Measurements from ENCODE around the gene NHSL2. TPM values are rescaled to one million over a fixed set of nuclear protein-coding genes. Genes with fewer than 3 reads are reported as not detected.
"Not testable (repeated sequence)": the region's sequence is repeated elsewhere in the genome, so short reads cannot be mapped to it uniquely, and the experiment has no call there.

NHSL2 gene
- 38.0 TPM for total RNA-seq

DNA sequence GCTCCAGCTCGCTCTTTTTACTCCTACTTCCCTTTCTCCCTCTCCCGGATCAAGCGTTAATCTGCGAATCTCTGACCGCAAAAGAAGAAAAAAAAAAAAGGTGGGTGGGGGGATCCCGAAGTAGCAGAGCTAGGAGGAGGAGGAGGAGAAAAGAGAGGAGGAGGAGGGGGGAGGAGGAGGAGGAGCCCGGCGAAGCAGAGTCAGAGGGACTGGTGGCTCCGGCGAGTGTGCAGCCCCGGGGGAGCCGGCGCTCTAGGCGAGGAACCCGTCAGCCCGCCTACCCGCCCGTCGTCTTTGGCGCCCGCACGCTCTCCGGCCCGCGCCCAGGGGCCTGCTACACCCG, at the start of gene NHSL2:
TSS of gene NHSL2 (plus strand) at position 203 of the 343 bp plus-strand sequence.
- ATAC-seq: peak; percentile 73
- intact Hi-C loops (cut with DNase I): no loop called here
- DNase-seq (ENCODE audit: low spot score): peak; percentile 67

GRCh38 chrX:71867680-71868079, 43.0 kb upstream of the NHSL2 start:
- ATAC-seq (no peak), DNase-seq (ENCODE audit: low spot score) (no peak)
- intact Hi-C loops (cut with DNase I): loop anchor here (2.0 kb wide), 1 partner anchor 69 kb away; no protein-coding TSS in a partner anchor

GRCh38 chrX:71869566-71869965, 41.1 kb upstream of the NHSL2 start:
- intact Hi-C loops (cut with DNase I); ATAC-seq; DNase-seq (ENCODE audit: low spot score): not testable (repeated sequence)

- intact Hi-C loops (cut with DNase I): no loop called here
- DNase-seq (ENCODE audit: low spot score): no peak
- no peak for ATAC-seq
Observed at GRCh38 chrX:71870208-71871098, 40.2 kb upstream of the NHSL2 start.

GRCh38 chrX:71871367-71871766, 39.3 kb upstream of the NHSL2 start:
- ATAC-seq (peak; percentile 54), DNase-seq (ENCODE audit: low spot score) (no peak)
- intact Hi-C loops (cut with DNase I): no loop called here

DNA sequence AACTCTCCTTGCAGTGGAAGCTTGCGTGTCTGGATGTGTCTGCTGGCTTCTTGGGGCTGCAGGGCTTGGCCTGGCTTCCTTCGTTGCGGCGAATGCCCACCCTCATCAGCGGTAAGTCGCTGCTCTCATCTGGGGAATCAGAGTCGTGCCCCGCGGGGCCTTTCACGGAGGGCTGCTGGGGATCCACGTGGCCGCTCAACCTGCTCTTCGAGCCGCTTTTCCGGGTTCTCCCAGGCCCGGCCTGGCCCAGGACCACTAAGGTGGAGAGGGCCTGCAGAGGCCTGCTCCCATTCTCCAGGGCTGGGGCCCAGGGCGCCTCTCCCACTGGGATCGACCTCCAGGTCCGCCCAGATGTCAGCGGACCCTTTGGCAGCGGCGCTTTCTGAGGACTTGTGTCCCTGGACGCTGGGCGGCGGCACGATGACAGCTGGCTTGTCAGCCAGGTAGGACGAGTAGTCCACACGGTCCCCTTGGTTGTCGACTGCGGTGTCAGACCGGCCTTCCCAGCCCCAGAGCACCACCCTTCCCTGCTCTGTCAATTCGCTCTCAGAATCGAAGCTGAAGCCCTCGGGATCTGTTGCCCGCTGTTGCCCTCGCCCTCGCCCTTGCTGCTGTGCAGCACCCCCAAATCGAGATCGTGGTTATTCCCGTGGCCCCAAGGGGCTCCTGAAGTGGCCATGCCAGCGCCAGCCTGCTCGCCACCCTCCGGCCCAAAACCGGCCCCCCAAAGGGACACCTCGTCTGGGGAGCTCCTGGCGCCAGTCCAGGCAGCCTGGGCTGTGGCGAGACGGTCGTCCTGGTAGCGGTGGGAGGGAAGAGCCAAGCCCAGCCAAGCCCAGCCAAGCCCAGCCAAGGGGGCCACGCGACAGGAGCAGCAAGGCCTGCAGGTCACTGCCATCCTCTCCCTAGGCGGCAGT, 37.8 kb upstream of the NHSL2 start:
- intact Hi-C loops (cut with DNase I): no loop called here
- ATAC-seq (peak; percentile 9), DNase-seq (ENCODE audit: low spot score) (no peak)

GRCh38 chrX:71873459-71873833, 37.2 kb upstream of the NHSL2 start:
- ATAC-seq (peak; percentile 11), DNase-seq (ENCODE audit: low spot score) (no peak)
- intact Hi-C loops (cut with DNase I): no loop called here

DNA sequence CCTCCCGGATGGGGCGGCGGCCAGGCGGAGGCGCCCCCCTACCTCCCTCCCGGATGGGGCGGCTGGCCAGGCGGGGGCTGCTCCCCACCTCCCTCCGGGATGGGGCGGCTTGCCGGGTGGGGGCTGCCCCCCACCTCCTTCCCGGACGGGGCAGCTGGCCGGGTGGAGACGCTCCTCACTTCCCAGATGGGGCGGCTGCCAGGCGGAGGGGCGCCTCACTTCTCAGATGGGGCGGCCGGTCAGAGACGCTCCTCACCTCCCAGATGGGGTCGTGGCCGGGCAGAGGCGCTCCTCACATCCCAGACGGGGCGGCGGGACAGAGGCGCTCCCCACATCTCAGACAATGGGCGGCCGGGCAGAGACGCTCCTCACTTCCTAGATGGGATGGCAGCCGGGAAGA, 33.8 kb upstream of the NHSL2 start:
- DNase-seq (ENCODE audit: low spot score); intact Hi-C loops (cut with DNase I); ATAC-seq: not testable (repeated sequence)

DNA sequence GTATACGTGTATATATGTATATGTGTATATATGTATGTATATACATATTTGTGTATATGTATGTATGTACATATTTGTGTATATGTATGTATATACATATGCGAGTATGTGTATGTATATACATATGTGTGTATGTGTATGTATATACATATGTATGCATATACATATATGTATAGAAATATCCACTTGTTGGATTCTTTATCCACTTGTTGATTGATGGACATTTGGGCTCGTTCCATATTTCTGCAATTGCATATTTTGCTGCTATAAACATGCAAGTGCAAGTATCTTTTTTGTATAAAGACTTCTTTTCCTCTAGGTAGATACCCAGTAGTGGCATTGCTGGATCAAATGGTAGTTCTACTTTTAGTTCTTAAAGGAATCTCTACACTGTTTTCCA, 25.5 kb upstream of the NHSL2 start:
- ATAC-seq: no peak
- DNase-seq (ENCODE audit: low spot score): no peak
- intact Hi-C loops (cut with DNase I): no loop called here

- ATAC-seq: no peak
- no peak for DNase-seq (ENCODE audit: low spot score)
- intact Hi-C loops (cut with DNase I): no loop called here
Observed at GRCh38 chrX:71895607-71896006, 15.0 kb upstream of the NHSL2 start.

- no peak for ATAC-seq
- intact Hi-C loops (cut with DNase I): no loop called here
Observed at GRCh38 chrX:71906144-71906543, 4.5 kb upstream of the NHSL2 start.

DNA sequence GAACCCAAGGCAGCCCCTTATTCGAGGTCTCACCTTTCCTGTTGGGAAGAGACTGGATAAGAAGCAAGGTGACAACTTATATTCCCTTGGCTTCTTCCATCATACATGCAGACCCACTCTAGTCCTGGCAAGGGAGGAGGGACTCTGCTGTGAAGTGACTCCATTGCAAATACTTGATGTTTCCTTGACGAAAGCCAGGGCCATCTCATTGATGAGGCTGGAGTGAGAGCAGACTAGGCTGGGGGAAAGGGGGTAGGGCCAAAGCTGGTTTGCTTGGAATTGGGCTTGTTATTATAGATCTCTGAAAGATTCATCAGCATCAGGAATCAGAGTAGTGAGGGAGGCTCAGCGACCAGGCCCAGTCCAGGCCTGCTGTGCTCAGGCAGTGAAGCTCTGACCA, 2.3 kb upstream of the NHSL2 start:
- ATAC-seq: no peak
- no peak for DNase-seq (ENCODE audit: low spot score)
- intact Hi-C loops (cut with DNase I): no loop called here

More at GRCh38 chrX:71906144-71906543, 4.5 kb upstream of the NHSL2 start:
- no peak for DNase-seq (ENCODE audit: low spot score)

DNA sequence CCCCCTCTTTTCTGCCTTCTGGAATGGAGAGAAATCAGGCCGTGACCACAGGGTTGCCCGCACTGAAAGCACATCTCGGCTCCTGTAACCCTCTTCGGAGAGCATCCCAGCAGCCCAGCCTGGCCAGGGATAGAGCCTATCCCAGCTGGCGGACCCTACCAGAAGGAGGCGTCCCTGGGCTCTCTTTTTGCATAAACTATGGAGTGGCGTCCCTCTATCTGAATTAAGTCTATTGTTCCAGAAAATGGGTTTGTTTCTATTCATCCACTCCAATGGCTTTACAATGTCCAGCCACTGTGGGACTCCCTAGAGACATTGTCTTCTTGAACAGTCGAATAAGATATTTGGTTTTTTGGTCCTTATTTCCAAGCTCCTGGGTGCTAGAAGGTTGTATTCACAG, 689 bp upstream of the NHSL2 start:
- ATAC-seq (peak; percentile 79), DNase-seq (ENCODE audit: low spot score) (peak; percentile 70)
- intact Hi-C loops (cut with DNase I): no loop called here

DNA sequence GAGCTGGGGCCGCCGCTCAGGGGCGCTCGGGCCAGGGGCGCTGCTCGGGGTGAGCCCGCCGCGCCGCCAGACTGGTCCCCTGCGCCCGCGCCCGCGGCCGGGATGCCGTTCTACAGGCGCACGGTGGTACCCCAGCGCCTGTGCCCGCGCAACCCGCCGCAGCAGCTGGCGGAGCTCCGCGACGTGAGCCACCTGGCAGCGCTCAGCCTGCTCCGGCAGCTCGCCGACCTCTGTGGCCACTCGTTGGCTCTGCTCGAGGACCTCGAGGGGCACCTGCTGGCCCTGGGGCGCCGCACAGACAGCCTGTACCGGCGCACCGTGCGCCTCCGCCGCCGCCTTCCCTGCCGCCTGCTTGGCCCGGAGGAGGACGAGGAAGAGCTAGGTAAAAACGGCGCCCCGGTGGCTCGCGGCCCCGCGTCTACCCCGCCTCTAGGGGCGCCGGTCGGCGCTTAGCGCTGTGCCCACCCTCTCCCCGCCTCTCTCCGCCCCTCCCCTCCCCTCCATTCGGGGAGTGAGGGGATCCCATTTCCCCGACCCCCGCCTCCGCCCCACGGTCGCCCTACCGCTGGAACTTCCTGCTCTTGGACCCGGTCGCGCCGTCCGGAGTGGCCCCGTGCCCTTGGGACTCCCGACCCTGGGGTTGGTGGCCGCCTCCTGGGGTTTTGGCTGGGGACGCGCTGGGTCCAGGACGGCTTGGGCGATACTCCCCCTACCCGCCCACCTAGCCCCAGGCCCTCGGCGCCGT, 513 bp downstream of the NHSL2 start:
- ATAC-seq: peak; percentile 67
- peak; percentile 75 for DNase-seq (ENCODE audit: low spot score)
- intact Hi-C loops (cut with DNase I): no loop called here

GRCh38 chrX:71911731-71912050, 1.0 kb downstream of the NHSL2 start:
- ATAC-seq (peak; percentile 51), DNase-seq (ENCODE audit: low spot score) (peak; percentile 66)
- intact Hi-C loops (cut with DNase I): no loop called here

- no peak for DNase-seq (ENCODE audit: low spot score)
Observed at GRCh38 chrX:71912156-71912555, 1.5 kb downstream of the NHSL2 start.

GRCh38 chrX:71913156-71913950, 2.7 kb downstream of the NHSL2 start:
- intact Hi-C loops (cut with DNase I): no loop called here
- ATAC-seq: no peak

More at GRCh38 chrX:71912156-71912555, 1.5 kb downstream of the NHSL2 start:
- intact Hi-C loops (cut with DNase I): no loop called here
- peak; percentile 42 for ATAC-seq

DNA sequence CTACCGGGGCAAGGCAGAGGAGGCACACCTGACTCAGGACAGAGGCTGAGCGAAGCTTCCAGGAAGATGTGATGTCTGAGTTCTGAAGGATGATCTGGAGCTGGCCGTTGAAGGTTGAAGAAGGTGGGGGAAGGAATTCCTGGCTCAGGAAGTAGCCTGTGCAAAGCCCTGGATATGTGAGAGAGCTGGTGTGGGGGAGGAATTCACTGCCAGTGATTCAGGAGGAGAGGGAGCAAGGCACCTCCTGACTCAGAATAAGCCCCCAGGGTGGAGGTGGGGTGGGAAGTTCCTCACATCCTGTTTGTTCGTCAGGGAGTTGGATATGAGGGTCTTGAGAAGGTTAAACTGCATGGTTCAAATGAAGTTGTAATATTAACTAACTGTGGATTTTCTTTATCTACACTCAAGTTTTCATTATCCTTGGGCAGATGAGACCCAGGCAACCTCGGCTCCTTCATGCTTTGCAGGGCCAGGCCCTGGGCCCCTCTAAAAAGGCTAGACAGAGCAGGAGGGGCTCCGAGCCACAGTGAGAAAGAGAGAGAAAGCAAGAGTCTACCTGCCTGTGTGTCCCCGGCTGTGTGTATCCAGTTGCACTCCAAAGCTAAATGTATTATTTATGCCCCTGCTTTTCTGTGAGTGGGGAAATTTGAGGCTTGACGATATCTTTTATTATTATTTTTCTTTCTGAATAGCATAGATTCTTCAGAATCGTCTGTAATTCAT, 7.1 kb downstream of the NHSL2 start:
- intact Hi-C loops (cut with DNase I): no loop called here

More at GRCh38 chrX:71913156-71913950, 2.7 kb downstream of the NHSL2 start:
- no peak for DNase-seq (ENCODE audit: low spot score)

More for the DNA sequence above, 7.1 kb downstream of the NHSL2 start:
- ATAC-seq (no peak), DNase-seq (ENCODE audit: low spot score) (no peak)

Data from sciatic nerve (tissue), 2 donors.